C4-2B (cell line): Measurements from ENCODE around the gene ARL17B.
"Not testable (repeated sequence)": the region's sequence is repeated elsewhere in the genome, so short reads cannot be mapped to it uniquely, and the experiment has no call there.

Experiments
- ZFX ChIP-seq: fragments of 450-650 bp; IDR thresholded peaks from 2 replicates; pipeline ENCODE4 v1.6.1; 2017
- TF ChIP-seq, protein P1 (sequence below): fragments of 450-650 bp; conservative IDR thresholded peaks from 2 replicates; pipeline ENCODE4 v1.5.1; 2017; ENCODE audit warnings: mild to moderate bottlenecking

DNA sequence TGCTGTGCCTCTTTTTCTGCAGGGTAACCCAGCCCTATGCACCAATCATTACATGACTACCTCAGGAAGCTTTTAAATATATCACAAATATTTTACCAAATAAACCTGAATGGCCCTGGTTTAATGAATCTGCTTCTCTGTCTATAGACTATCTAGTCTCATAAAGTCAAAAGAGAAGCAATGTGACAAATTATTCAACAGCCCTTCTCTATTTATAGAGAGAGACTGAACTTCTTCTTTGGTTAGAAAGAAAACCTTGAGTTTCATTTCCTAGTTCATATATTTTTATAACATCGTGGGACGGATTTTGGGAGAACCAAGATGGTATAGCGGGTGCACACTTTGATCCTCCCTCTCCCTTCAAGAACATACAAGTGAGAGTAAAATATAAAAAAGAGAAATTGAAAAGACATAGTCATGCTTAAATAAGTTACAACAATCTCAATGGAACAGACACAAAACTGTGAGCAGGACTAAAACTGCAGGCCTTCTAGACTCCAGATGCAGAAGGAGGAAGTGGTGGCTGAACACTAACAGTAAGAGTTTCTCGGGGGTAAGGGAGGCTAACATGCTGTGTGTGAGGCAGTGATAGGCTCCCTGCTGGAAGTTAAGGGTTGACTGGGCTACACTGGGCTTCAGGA lies 70.5 kb downstream of the ARL17B start:
- TF ChIP-seq, protein P1, sequence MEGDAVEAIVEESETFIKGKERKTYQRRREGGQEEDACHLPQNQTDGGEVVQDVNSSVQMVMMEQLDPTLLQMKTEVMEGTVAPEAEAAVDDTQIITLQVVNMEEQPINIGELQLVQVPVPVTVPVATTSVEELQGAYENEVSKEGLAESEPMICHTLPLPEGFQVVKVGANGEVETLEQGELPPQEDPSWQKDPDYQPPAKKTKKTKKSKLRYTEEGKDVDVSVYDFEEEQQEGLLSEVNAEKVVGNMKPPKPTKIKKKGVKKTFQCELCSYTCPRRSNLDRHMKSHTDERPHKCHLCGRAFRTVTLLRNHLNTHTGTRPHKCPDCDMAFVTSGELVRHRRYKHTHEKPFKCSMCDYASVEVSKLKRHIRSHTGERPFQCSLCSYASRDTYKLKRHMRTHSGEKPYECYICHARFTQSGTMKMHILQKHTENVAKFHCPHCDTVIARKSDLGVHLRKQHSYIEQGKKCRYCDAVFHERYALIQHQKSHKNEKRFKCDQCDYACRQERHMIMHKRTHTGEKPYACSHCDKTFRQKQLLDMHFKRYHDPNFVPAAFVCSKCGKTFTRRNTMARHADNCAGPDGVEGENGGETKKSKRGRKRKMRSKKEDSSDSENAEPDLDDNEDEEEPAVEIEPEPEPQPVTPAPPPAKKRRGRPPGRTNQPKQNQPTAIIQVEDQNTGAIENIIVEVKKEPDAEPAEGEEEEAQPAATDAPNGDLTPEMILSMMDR, result not testable (repeated sequence)
- TF ChIP-seq ZFX, result not testable (repeated sequence)
